SK-N-SH treated with all-trans-retinoic acid at 6 μM for 48 hours (cell line): ENCODE results near the gene ZCCHC2.

ENCODE experiments used
- ATAC-seq: fragments of 200-7000 bp; cut with Tn5 transposase; 3 replicates; pipeline ENCODE4 v1.9.1; 2020; ENCODE audit warnings: mild to moderate bottlenecking, moderate library complexity
- ARNTL ChIP-seq: fragments of 450-650 bp; formaldehyde crosslinking; IDR thresholded peaks from 2 replicates; pipeline ENCODE4 v1.5.0; 2020; ENCODE audit warnings: low read depth, mild to moderate bottlenecking, moderate library complexity, borderline replicate concordance
- BACH2 ChIP-seq: fragments of 250-450 bp; sonication (Bioruptor Pico); IDR thresholded peaks from 2 replicates; pipeline ENCODE4 v1.9.0; 2021; ENCODE audit warnings: mild to moderate bottlenecking, borderline replicate concordance
- CREB5 ChIP-seq: fragments of 250-450 bp; sonication (Bioruptor Pico); IDR thresholded peaks from 2 replicates; pipeline ENCODE4 v1.5.1; 2020; ENCODE audit warnings: low read depth, mild to moderate bottlenecking, moderate library complexity
- CSDC2 ChIP-seq: fragments of 250-450 bp; sonication (Bioruptor Pico); IDR thresholded peaks from 2 replicates; pipeline ENCODE4 v1.5.0; 2020; ENCODE audit warnings: mild to moderate bottlenecking, moderate library complexity
- CSRNP3 ChIP-seq: fragments of 250-450 bp; sonication (Bioruptor Pico); IDR thresholded peaks from 2 replicates; pipeline ENCODE4 v1.5.1; 2021; ENCODE audit warnings: mild to moderate bottlenecking, moderate library complexity
- ESRRG ChIP-seq: fragments of 250-450 bp; sonication (Bioruptor Pico); IDR thresholded peaks from 2 replicates; pipeline ENCODE4 v1.6.1; 2021; ENCODE audit warnings: mild to moderate bottlenecking
- GLIS3 ChIP-seq: fragments of 250-450 bp; sonication (Bioruptor Pico); IDR thresholded peaks from 2 replicates; pipeline ENCODE4 v1.5.0; 2020; ENCODE audit warnings: mild to moderate bottlenecking, moderate library complexity
- ISL1 ChIP-seq: fragments of 250-450 bp; sonication (Bioruptor Pico); IDR thresholded peaks from 2 replicates; pipeline ENCODE4 v2.1.2; 2022; ENCODE audit warnings: mild to moderate bottlenecking, moderate library complexity
- OSR1 ChIP-seq: fragments of 250-450 bp; sonication (Bioruptor Pico); IDR thresholded peaks from 2 replicates; pipeline ENCODE4 v1.8.0; 2022; ENCODE audit warnings: moderate library complexity, mild to moderate bottlenecking, inconsistent platforms
- PATZ1 ChIP-seq: fragments of 250-450 bp; sonication (Bioruptor Pico); IDR thresholded peaks from 2 replicates; pipeline ENCODE4 v1.8.0; 2020; ENCODE audit warnings: mild to moderate bottlenecking, moderate library complexity, borderline replicate concordance
- POU6F1 ChIP-seq: fragments of 250-450 bp; sonication (Bioruptor Pico); IDR thresholded peaks from 2 replicates; pipeline ENCODE4 v1.8.0; 2021; ENCODE audit warnings: low read depth, mild to moderate bottlenecking, moderate library complexity, borderline replicate concordance
- PPARA ChIP-seq: fragments of 250-450 bp; sonication (Bioruptor Pico); IDR thresholded peaks from 2 replicates; pipeline ENCODE4 v1.5.0; 2020; ENCODE audit warnings: mild to moderate bottlenecking, borderline replicate concordance
- RARB ChIP-seq: fragments of 250-450 bp; sonication (Bioruptor Pico); IDR thresholded peaks from 2 replicates; pipeline ENCODE4 v1.8.0; 2021; ENCODE audit warnings: mild to moderate bottlenecking, moderate library complexity
- SNAI2 ChIP-seq: fragments of 250-450 bp; sonication (Bioruptor Pico); IDR thresholded peaks from 2 replicates; pipeline ENCODE4 v1.5.0; 2020; ENCODE audit warnings: mild to moderate bottlenecking, moderate library complexity
- TCF4 ChIP-seq: fragments of 250-450 bp; sonication (Bioruptor Pico); IDR thresholded peaks from 2 replicates; pipeline ENCODE4 v1.8.0; 2021; ENCODE audit warnings: mild to moderate bottlenecking, moderate library complexity, borderline replicate concordance
- TOX ChIP-seq: fragments of 250-450 bp; sonication (Bioruptor Pico); IDR thresholded peaks from 2 replicates; pipeline ENCODE4 v1.8.0; 2021; ENCODE audit warnings: mild to moderate bottlenecking, moderate library complexity, borderline replicate concordance
- ZC3H10 ChIP-seq: fragments of 250-450 bp; sonication (Bioruptor Pico); IDR thresholded peaks from 2 replicates; pipeline ENCODE4 v1.5.1; 2021; ENCODE audit warnings: mild to moderate bottlenecking, moderate library complexity
- ZFP3 ChIP-seq: fragments of 250-450 bp; sonication (Bioruptor Pico); IDR thresholded peaks from 2 replicates; pipeline ENCODE4 v1.5.0; 2020; ENCODE audit warnings: mild to moderate bottlenecking, moderate library complexity
- ZFP30 ChIP-seq: fragments of 450-650 bp; formaldehyde crosslinking; IDR thresholded peaks from 2 replicates; pipeline ENCODE4 v1.5.0; 2022; ENCODE audit warnings: mild to moderate bottlenecking, moderate library complexity
- ZNF70 ChIP-seq: fragments of 450-650 bp; formaldehyde crosslinking; IDR thresholded peaks from 2 replicates; pipeline ENCODE4 v1.5.0; 2020; ENCODE audit warnings: mild to moderate bottlenecking, moderate library complexity
- ZNF8 ChIP-seq: fragments of 450-650 bp; formaldehyde crosslinking; IDR thresholded peaks from 2 replicates; pipeline ENCODE4 v1.5.0; 2020; ENCODE audit warnings: mild to moderate bottlenecking, moderate library complexity

ZCCHC2 gene

GRCh38 chr18:62506495-62507143, 16.2 kb upstream of the ZCCHC2 start (continued):
- no peak for TF ChIP-seq POU6F1 (CRISPR knock-in tag)
- TF ChIP-seq ESRRG, result no peak
- no peak for TF ChIP-seq ZNF70 (CRISPR knock-in tag)
- TF ChIP-seq ISL1, result no peak
- TF ChIP-seq RARB, result no peak
- TF ChIP-seq ZNF8 (CRISPR knock-in tag), result no peak

- no peak for ATAC-seq
These were observed 13.0 kb upstream of the ZCCHC2 start for GRCh38 chr18:62509779-62510178.

GRCh38 chr18:62510789-62511188, 12.0 kb upstream of the ZCCHC2 start:
- no peak for TF ChIP-seq ZFP3 (CRISPR knock-in tag)
- no peak for TF ChIP-seq OSR1 (CRISPR knock-in tag)
- no peak for TF ChIP-seq POU6F1 (CRISPR knock-in tag)
- no peak for TF ChIP-seq ARNTL (CRISPR knock-in tag)
- no peak for TF ChIP-seq GLIS3
- no peak for TF ChIP-seq TCF4 (CRISPR knock-in tag)
- no peak for TF ChIP-seq RARB
- no peak for TF ChIP-seq PPARA (CRISPR knock-in tag)
- no peak for TF ChIP-seq ZC3H10 (CRISPR knock-in tag)
- no peak for TF ChIP-seq CSDC2 (CRISPR knock-in tag)
- TF ChIP-seq ZNF8 (CRISPR knock-in tag), result no peak
- TF ChIP-seq ZFP30, result no peak
- no peak for TF ChIP-seq PATZ1 (CRISPR knock-in tag)
- TF ChIP-seq SNAI2 (CRISPR knock-in tag), result no peak
- no peak for TF ChIP-seq ISL1
- no peak for TF ChIP-seq TOX (CRISPR knock-in tag)
- TF ChIP-seq CREB5 (CRISPR knock-in tag), result no peak
- no peak for TF ChIP-seq ESRRG
- no peak for TF ChIP-seq BACH2 (CRISPR knock-in tag)
- ATAC-seq, result no peak

More at GRCh38 chr18:62509779-62510178, 13.0 kb upstream of the ZCCHC2 start:
- no peak for TF ChIP-seq GLIS3
- no peak for TF ChIP-seq ISL1
- TF ChIP-seq SNAI2 (CRISPR knock-in tag), result no peak
- no peak for TF ChIP-seq CSRNP3 (CRISPR knock-in tag)
- TF ChIP-seq ZFP3 (CRISPR knock-in tag), result no peak
- no peak for TF ChIP-seq ZNF8 (CRISPR knock-in tag)

- TF ChIP-seq ZC3H10 (CRISPR knock-in tag) (no peak), TOX (CRISPR knock-in tag) (no peak), ZNF70 (CRISPR knock-in tag) (no peak), CREB5 (CRISPR knock-in tag) (no peak), PPARA (CRISPR knock-in tag) (no peak), SNAI2 (CRISPR knock-in tag) (no peak), RARB (no peak), GLIS3 (no peak), ZFP3 (CRISPR knock-in tag) (no peak), ESRRG (no peak), CSDC2 (CRISPR knock-in tag) (no peak), ARNTL (CRISPR knock-in tag) (no peak), OSR1 (CRISPR knock-in tag) (no peak)
- ATAC-seq, result no peak
These were observed 10.3 kb upstream of the ZCCHC2 start for GRCh38 chr18:62512532-62512931.
